CD4-positive, alpha-beta T cell treated with Interleukin-2 at 100 ng/mL for 4 hours (primary cell): ENCODE results near the gene ALDOA.
A peak's percentile ranks its signal among the peaks of the same experiment; 100 is the strongest.
"Not testable (repeated sequence)": the region's sequence is repeated elsewhere in the genome, so short reads cannot be mapped to it uniquely, and the experiment has no call there.

Experiments used
- DNase-seq: peaks from one replicate; pipeline ENCODE4 v3.0.0-alpha.2; 2020; ENCODE audit warnings: low spot score

ALDOA gene

DNA sequence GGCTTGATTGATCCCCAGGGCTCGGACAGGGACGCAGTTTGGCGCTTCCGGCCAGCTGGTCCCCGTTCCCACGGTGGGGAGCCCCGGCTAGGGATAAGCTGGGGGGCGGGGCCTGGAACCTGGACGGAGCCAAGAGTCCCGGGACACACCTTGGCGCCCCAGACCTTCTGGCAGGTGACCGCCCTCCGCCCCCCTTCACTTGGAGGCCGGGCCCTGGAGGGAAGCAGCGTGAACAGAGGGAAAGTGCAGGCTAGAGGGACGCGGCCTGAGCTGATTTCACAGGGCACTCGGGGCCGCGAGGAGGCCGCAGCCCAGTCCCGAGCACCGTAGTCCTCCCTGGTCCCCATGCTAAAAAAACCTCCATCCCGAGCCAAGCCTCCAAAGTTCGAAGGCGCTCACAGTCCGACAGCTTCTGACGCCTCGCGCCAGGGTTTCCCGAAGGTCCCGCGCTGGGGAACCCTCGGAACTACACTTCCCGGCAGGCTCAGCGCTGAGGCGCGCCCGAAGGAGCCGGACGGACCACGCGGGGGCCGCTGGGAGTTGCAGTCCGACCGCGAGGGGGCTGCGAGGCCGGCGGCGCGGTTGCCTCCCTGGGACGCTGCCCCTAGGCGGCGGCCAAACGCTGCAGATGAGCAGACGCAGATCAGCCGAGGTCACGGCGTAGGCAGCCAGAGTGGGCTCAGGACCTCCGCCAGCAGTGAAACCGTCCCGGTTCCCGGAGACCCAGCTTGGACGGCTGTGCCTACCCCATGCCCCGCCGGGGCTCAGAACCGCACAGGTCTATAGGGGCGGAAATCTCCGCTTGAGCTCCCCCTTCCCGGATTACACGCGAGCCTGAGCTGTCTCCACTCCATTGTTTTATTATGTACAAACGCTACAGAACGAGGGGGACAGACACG is 26.2 kb downstream of the ALDOA start, which contains the start of gene TBX6:
TSS of gene TBX6 (minus strand) at position 451 of the 899 bp plus-strand sequence. CDS start 731 bp downstream, outside the sequence.
- DNase-seq, result peak; percentile 93

DNA sequence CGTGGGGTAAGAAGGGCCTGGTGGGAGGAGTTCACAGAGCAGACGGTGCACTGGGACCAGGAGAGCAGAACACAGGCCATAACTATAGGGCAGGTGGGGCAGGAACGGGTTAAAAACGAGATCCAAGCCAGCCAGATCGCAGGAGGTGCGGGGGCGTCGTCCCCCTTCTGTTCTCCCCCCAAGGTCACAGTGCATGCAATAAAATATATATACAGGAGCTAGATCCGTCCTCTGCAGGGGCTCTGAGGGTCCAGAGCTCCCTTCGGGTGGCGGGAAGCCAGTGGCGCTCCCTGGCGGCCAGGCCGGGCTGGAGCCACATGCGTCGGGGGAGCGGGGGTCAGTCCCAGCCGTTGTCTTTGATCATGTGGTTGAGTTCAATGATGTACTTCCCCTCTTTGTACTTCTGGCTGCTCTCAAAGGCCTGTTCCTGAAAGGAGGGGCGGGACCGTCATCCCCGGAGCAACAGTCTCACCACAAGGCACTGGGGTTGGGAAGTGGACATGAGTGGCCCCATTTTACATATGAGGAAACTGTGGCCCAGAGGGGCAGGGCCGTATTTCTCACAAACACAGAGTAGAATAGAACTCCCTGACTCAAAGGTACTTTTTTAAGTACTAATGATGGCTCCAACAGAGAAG is 26.9 kb downstream of the ALDOA start:
- peak; percentile 60 for DNase-seq

DNA sequence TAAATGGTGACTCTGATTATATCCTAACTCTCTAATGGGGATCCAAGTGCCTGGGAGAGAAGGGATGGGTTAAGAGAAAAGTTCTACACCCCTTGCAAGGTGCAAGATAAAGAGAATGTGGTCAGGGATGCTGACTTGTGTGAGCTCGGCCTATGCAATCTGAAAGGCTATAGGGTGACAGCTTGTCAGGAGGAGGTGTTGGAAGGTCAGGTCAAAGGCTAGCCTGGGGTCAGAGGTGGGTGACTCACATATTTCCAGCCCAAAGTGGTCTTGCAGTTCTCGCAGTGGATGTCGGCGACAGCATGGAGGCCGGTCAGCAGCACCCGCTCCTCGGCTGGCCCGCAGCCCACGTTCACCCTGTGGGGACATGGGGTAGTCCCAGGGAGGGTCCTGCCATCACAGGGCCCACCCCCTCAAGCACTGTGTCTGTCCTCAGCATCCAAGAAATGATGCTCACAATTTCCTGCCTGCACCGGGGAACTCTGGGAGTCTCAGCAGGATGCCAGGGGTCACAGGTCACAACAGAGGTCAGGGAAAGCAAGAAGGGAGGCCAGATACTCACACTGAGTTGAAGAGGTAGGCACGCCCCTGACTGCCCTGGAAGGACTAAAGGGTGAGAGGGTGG is 29.1 kb downstream of the ALDOA start:
- DNase-seq, result no peak

DNA sequence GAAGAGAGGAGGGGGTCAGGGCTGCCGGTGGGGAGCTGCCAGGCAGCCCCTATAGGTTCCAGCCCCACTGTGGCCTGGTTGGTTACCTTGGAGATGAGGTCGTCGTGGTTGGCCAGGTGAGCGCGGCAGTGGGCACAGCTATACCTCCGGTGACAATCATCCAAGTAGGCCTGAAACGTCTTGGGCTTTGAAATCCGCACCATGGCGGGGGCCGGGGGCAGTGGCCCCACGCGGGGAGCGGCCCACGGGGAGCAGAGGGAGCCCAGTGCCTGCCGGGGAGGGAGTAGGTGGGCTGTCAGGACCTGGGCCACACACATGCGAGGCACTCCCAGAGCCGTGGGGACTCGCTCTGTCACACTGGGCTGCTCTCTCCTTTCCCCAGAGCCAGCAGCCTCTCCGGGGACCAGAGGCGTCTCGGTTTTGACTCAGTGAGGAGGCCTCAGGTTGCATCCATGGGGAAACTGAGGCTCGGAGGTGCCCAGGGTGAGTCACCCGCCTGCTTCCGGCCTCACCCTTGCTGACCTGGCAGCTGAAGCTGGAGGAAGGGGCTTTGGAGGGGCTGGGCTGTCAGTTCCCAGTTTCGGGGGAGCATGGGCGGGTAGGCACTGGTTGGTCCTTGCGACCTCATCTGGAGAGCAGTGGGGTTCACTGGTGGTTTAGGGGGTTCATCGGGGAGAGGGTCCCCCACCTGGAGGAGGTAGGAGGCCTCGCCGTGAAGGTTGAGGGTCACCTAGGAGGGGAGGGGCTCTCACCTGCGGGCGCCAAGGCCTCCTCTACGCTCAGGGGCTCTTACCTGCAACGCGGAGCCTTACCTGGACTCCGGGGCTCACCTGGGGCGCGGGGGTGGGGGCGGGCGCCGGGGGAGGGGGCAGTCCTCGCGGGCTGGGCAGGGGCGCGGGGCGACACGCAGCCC is 29.9 kb downstream of the ALDOA start:
- no peak for DNase-seq

DNA sequence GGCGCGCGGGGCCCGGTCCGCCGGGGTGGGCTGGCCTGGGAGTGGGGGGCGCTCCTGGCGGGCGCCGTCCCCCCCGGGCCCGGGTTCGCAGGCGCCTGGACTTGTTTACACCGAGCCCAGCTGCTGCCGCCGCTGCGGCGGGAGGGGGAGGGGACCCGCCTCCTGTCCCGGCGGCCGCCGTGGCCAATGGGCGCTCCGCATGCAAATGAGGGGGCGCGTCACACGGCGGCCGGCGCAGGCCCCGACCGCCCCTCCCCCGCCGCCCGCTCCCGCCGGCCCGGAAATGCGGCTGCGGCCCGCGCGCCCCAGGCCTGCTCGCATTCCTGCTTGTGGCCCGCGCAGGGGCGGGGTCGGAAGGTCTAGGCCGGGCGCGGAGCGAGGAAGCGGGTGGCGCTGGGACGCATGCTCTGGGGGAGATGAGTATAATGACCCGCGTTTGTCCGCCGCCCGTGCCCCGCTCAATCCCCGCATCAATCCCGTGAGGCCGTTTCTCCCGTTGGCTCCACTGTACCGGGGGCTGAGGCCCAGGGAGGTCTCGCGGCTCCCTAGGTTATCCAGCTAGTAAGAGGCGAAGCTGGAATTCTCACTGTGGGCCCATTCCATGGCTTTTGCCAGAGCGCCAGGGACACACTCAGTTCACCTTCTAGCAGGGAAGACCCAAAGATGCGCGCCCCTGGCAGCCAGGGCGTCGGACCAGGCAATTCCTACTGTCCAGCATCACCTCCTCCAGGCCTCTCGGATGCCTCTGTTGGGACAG is 30.7 kb downstream of the ALDOA start, which contains the start of gene YPEL3:
TSS of gene YPEL3 (minus strand) at position 109 of the 757 bp plus-strand sequence. CDS start 731 bp downstream, outside the sequence.
- peak; percentile 88 for DNase-seq

DNA sequence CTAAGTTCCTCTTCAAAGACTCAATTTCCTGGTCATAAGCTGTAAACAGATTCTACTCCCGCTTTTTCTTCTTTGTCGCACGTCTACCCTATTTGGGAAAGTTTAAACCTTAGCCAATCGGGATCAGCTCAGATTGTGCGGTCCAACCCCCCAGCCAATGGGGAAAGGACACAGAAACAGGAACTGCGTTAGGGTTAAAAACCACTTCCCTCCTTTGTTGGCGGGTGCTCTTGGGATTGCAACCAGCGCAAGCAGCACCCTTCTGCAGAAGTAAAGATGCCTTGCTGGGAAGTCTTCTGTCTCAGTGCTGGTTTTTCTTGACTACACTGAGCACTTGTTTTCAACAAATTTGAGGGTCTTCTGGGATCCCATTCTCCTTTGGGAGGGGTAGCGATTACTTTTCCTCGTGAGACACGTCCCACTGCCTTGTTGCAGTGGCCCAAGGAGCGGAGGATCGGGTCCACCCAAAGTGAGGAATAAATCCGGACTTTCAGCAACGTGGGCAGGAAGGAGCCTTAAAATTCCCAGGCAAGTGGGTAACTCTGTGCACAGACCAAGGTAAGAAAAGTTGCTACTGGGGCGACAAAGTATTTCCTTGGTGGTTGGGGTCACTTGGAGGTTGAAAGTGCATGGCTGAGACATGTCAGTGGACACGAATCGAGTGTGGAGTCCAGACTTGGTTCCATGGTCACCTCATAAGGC is 31.5 kb downstream of the ALDOA start:
- DNase-seq, result no peak

DNA sequence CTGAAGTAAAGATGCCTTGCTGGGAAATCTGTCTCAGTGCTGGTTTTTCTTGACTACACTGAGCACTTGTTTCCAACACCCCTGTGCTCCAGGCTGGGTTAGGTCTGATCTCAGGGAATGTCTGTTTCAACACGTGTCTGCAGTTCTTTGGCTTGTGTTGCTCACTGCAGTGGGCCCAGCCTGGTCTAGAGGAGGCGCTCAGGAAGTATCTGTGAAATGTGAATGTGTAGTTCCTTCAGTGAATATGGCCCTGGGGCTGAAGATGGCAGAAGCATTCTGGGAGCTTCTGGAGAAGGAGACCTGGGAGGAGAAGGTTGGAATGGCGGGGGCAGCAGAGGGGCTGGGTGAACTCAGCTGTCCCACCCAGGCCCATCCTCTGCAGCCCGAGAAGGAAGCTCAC is 38.5 kb downstream of the ALDOA start:
- no peak for DNase-seq

DNA sequence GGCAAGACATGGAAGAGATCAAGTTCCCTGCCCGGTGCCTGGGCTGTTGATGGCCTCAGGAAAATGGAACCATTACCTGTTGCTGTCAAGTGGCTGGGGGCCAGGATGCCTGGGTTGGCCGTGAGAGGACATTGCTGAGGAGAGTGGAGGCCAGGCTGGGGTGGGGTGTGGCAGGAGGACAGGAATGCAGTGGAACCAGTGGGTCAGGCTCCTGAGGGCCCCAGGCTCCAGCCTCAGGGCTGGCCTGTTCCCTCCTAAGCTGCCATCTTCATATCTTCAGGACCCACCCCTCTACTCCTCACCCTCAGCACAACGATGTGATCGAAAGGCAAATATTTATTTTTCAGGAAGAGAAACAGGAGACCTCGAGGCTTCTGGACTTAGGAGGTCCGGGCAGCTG is 38.9 kb downstream of the ALDOA start:
- DNase-seq, result no peak

DNA sequence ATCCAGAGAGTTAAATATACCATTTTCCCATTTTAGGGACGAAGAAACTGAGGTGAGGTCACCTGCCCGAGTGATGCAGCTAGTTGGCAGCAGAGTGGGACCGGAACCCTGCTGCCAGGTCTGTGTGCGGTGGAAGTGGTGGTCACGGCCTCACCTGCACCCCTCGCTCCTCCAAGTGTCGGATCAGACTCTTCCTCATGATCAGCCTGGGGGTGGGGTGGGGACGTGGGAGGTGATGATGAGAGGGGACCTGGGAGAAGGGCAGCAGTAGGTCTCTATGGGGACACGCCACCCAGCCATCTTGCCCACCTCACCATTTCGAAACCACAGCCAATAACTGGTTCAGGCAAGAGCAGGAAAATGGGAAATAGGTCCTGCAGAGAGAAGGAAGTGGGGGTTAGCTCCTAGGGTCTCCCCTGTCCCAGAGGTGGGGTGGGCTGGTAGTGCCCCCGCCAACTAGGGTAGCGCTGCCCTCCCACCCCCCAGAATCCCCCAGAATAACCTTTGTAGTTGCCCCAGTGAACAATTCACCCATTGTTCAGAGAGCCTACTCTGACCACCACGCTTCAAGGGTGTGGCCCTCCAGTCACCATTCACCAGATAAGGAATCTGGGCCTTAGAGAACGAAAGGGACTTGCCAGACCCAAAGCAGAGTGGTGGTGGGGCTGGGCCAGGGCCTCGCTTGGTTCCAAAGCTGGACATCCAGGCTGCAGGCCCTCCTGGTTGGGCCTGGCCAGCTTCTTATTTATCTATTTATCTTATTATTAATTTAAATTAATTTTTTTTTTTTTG is 42.7 kb downstream of the ALDOA start:
- no peak for DNase-seq

DNA sequence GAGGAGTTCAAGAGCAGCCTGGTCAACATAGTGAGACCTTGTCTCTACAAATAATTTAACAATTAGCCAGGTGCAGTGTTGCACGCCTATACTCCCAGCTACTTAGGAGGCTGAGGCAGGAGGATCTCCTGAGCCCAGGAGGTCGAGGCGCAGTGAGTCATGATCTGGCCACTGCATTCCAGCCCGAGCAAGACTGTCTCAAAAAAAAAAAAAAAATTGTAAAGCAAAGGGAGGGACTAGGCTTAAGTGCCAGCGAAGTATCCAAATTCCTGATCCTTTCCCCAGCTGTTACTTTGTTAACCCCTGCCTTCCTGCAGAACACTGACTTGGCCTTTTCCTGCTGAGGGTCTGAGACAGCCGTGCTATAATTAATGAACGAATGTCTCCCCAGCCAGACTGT is 45.1 kb downstream of the ALDOA start:
- DNase-seq, result no peak

DNA sequence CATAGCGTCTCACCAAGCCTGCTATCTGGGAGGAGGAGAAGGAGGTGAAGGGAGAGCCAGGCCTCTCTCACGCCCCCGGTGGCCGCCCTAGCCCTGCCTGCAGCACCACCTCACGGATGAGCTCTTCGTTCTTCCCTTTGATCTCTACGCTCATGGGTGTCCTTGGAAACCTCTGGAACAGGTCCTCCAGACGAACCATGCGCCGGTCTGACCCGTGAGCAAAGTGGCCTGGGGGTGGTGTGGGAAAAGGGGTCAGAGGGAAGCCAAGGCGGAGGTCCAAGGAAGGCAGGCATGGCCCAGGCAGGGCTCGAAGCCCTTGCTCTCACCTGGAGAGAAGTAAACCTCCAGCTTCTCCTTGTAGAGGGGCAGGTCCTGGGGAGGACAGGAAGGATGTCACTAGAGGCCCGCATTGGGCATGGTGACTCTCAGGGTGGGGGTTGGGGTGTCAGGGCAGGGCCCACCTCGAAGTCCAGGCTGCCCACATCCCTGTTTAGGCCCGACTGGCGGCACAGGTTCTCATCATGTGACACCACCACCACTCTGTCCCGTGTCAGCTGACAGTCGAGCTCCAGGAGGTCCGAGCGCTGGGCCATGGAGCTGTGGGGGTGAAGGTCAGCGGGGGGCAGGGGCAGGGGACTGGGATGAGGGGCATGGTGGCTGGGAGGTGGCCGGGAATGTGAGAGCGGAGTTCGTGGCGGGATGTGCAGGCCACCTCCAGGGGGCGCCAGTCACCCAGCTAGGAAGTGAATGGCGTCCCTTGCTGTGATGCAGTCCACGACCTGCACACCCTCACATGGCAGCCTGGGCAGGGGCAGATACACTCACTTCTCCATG is 46.9 kb downstream of the ALDOA start:
- DNase-seq, result peak; percentile 54

DNA sequence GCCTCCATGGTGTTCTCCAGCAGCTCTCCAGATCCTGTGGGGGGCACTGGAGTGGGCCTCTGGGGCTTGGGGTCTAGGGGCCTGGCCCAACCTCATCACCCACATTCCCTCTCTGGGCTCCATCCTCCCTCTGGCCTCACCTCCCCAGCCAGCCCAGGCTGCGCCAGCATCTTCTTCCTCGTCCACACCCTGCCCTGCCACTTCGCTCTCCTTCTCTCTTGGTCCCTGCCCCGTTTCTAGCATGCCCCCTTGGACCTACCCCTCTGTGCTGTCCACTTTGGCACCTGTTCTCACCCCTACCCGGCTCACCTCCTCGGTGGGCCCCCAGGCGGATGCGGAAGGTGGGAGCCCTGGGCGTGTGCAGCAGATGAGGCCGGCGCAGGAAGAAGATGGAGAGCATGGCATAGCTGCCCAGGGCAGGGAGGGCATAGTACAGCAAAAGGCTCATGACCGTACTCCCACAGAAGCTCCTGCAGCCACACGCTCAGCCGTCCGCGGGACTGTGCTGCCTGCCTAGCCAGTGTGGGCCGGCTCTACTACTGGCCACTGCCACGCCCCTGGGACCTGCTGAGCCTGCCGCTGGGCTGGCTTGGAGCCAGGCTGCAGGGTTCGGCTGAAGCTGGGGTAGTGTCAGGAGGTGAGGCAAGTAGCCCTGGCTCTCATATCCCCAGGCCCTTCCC is 47.6 kb downstream of the ALDOA start, which contains the start of gene GDPD3:
TSS of gene GDPD3 (minus strand) at position 507 of the 680 bp plus-strand sequence. CDS start at position 448, 59 bp downstream.
- no peak for DNase-seq

DNA sequence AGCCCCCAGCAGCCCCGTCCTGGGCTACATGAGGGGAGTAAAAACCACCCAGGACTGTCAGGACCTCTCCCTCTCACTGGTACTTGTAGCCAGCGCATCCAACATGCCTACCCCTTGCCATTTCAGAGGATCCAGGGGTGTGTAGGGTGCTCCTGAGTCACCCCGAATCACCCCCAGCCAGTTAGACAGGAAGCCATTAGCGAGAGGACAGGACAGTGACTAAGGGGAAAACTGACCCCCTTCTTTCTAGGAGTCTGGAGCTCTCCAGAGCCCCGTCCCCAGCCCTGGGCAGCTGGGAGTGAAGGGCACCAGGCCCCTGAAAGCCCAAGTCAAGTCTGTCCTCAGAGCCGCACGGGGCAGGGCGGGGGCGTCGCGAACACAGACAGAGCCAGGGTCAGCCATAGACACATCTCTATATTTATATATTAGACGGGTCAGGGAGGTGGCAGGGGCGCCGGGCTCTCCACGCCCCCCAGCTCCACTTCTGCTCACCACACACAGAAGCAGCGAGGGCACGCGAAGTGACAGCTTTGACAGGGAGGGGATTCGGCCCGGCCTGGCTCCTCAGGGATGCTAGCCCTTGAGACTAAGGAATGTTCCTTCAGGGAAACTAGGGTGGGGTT is 48.3 kb downstream of the ALDOA start:
- no peak for DNase-seq

DNA sequence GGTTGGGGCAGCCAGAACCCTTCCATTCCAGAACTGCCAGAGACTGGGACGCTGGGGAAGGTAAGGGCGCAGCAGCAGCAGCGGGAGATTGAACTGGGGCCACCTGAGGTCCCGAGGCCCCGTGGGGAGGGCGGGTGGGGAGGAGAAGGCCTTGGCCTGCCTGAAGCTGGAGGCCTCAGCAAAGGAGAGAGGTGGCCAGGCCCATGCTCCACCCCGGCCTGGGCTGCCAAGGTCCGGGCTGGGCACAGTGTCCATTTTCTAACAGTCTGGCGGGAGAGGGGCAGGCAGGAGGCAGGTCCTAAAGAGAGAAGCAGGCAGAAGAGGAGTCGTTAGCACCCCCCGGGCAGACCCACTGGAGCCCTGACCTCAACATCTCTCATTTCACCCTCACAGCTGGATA is 48.9 kb downstream of the ALDOA start:
- DNase-seq, result no peak

DNA sequence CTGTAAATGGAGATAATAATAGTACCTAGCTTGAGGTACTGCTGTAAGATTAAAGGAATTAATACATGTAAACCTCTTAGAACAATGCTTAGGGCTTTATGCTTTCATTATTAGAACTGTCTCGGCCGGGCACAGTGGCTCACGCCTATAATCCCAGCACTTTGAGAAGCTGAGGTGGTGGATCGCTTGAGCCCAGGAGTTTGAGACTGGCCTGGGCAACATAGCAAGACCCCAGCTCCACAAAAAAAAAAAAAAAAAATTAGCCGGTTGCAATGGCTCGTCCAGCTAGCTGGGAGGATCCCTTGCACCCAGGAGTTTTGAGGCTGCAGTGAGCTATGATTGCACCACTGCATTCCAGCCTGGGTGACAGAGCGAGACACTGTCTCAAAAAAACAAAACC is 49.3 kb downstream of the ALDOA start:
- DNase-seq, result not testable (repeated sequence)

DNA sequence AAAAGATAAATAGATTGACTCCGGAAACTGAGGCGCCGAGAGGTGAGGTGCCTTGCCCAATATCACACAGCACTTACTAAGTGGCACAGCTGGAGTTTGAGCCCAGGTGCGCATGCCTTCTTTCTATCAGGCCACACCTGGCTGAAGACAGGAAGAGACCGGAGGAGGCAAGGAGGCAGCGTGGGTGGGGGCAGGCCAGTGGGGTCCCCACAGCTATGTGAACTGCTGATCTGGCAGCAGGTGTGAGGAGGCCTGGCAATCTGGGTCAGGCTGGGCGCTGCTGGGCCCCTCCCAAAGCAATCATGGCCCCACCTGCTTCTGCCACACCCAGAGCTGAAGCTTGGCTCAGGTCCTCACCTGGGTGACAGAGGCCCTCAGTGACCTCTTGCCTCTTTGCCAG is 49.7 kb downstream of the ALDOA start:
- peak; percentile 49 for DNase-seq
